Measurements from ENCODE around the gene RNF115.

- TF ChIP-seq CTCF (IDR thresholded peaks at IDR 0.05) = no peak
- TF ChIP-seq POLR2AphosphoS5 (IDR thresholded peaks at IDR 0.05) = no peak
Observed at GRCh38 chr1:145799806-145800205, 24.1 kb downstream of the RNF115 start.
